Adrenal gland (tissue), 19 donors: ENCODE measurements around the gene NAA50. TPM values are rescaled to one million over a fixed set of nuclear protein-coding genes. Genes with fewer than 3 reads are reported as not detected.

Experiments
- DNase-seq, 7 donors: peaks; one replicate each; pipeline ENCODE4 v3.0.0-alpha.2; 2019 to 2020
- H3K27ac ChIP-seq, 5 donors: fragments of 200-600 bp; sonication (generic) in 4 of 5; 1 replicate in 3 of 5; 2 replicates in 2 of 5; pipeline versions ENCODE4 v1.5.1 to v1.8.0; 2016 to 2020; ENCODE audit warnings: mild to moderate bottlenecking in 1 of 5
- H3K27me3 ChIP-seq: fragments of 200-600 bp; 2 replicates; pipeline ENCODE4 v1.8.0; 2021
- H3K36me3 ChIP-seq, 2 donors: fragments of 200-600 bp; replicated peaks in 1 of 2; 1 replicate in 1 of 2; 2 replicates in 1 of 2; pipeline versions ENCODE4 v1.5.1 to v1.8.0; 2018 to 2022
- H3K4me1 ChIP-seq, 2 donors: fragments of 200-600 bp; replicated peaks in 1 of 2; 1 replicate in 1 of 2; 2 replicates in 1 of 2; pipeline versions ENCODE4 v1.5.1 to v1.8.0; 2018 to 2021
- H3K4me3 ChIP-seq, 4 donors: fragments of 200-600 bp; sonication (generic) in 3 of 4; one replicate each; pipeline ENCODE4 v1.5.1; 2016 to 2018
- H3K9me3 ChIP-seq, 3 donors: fragments of 200-600 bp; sonication (generic) in 1 of 3; replicated peaks in 1 of 3; 1 replicate in 2 of 3; 2 replicates in 1 of 3; pipeline versions ENCODE4 v1.5.1 to v1.8.0; 2016 to 2021
- POLR2A ChIP-seq, 2 donors: fragments of 450-650 bp; IDR thresholded peaks; one replicate each; pipeline ENCODE4 v1.6.1; 2017; ENCODE audit warnings: antibody characterized with exemption in 2 of 2, mild to moderate bottlenecking in 2 of 2, moderate library complexity in 1 of 2
- whole genome bisulfite sequencing, 4 donors: extraction: QIAGEN DNeasy Blood & Tissue Kit in 2 of 4; methylation state at CpG; one replicate each; pipeline versions ENCODE4 v1.1.5 to v1.1.7; 2013 to 2017; 5-methylcytosine and 5-hydroxymethylcytosine counted together
- intact Hi-C, 2 donors: fragments of 100-400 bp; cut with DNase I; formaldehyde crosslinking; loops; one replicate each; pipeline versions ENCODE4 v1.14.1 to v1.15.0; 2022 to 2023
- long read RNA-seq, 10 donors: library from polyadenylated mRNA in 3 of 10; unstranded in 2 of 10; stranded (forward) in 1 of 10; transcript quantifications; one replicate each; pipeline ENCODE4 v2.0.0 and lab custom pipeline, GENCODE V29; 2021 to 2026
- polyA plus RNA-seq, 3 donors: library from polyadenylated mRNA; stranded (reverse); fragments of 200-250 nt in 2 of 3; fragments of 350-450 nt in 1 of 3; fragmentation: Illumina TruSeq in 1 of 3; extraction: RNeasy Lipid Tissue Mini Kit (QIAGEN cat#74804) in 1 of 3; gene quantifications; one replicate each; pipeline ENCODE4 v1.2.3, GENCODE V29; 2013 to 2014
- total RNA-seq, 9 donors: library from RNA; depleted of rRNA in 4 of 9; stranded (reverse); fragments of >200 nt in 4 of 9; fragments of 120-200 nt in 1 of 9; fragmentation: NEBNext Ultra II Directional in 1 of 9; extraction: Animal tissue kit (Norgen Biotek cat#: 25700) in 1 of 9; gene quantifications; one replicate each; pipeline versions ENCODE4 v1.1.0 to v1.2.4, GENCODE V29; 2013 to 2023
- TF ChIP-seq, protein P1 (sequence below), 6 experiments: fragments of 450-650 bp in 4 of 6; fragments of 200-600 bp in 2 of 6; sonication (generic) in 1 of 6; IDR thresholded peaks; 1 replicate in 5 of 6; 2 replicates in 1 of 6; pipeline versions ENCODE4 v1.5.1 to v1.8.0; 2016 to 2021; ENCODE audit warnings: antibody characterized with exemption in 6 of 6, mild to moderate bottlenecking in 2 of 6, moderate library complexity in 1 of 6
- donor health status: healthy with polysubstance abuse.
- donor health status: Bipolar disorder and iron deficiency.
- donor health status: DM: yes; HTN: yes; CAD: no.
- donor health status: DM: no; HTN: no; CAD: no.
- donor health status: DM: no; HTN: no; CAD: no.
- donor health status: DM: yes; HTN: yes; CAD: no.

NAA50 gene
- total RNA-seq (100 to 1,000 TPM in 7 of 9 donors, 10 to 100 TPM in 2; 89.4 to 217 (median 115) TPM), polyA plus RNA-seq (100 to 1,000 TPM in 1 of 3 donors, 10 to 100 TPM in 2; 17.2 to 233 (median 24.1) TPM)
- long read RNA-seq, donor 1, full-length matches to known transcripts: 41 of 51 reads
- long read RNA-seq, donor 1, partial matches to known transcripts: 10 of 51 reads
- long read RNA-seq, donor 1, other reads (novel, unspliced or antisense): 0 of 51 reads
- long read RNA-seq, donor 2, full-length matches to known transcripts: 31 of 43 reads
- long read RNA-seq, donor 2, partial matches to known transcripts: 12 of 43 reads
- long read RNA-seq, donor 2, other reads (novel, unspliced or antisense): 0 of 43 reads
- long read RNA-seq, donor 3, full-length matches to known transcripts: 35 of 59 reads
- long read RNA-seq, donor 3, partial matches to known transcripts: 24 of 59 reads
- long read RNA-seq, donor 3, other reads (novel, unspliced or antisense): 0 of 59 reads
- long read RNA-seq, donor 4, full-length matches to known transcripts: 17 of 17 reads
- long read RNA-seq, donor 4, partial matches to known transcripts: 0 of 17 reads
- long read RNA-seq, donor 4, other reads (novel, unspliced or antisense): 0 of 17 reads
- long read RNA-seq, donor 5, full-length matches to known transcripts: 109 of 116 reads
- long read RNA-seq, donor 5, partial matches to known transcripts: 2 of 116 reads
- long read RNA-seq, donor 5, other reads (novel, unspliced or antisense): 5 of 116 reads
- long read RNA-seq, donor 6, full-length matches to known transcripts: 7 of 10 reads
- long read RNA-seq, donor 6, partial matches to known transcripts: 0 of 10 reads
- long read RNA-seq, donor 6, other reads (novel, unspliced or antisense): 3 of 10 reads
- long read RNA-seq, donor 7, full-length matches to known transcripts: 21 of 28 reads
- long read RNA-seq, donor 7, partial matches to known transcripts: 7 of 28 reads
- long read RNA-seq, donor 7, other reads (novel, unspliced or antisense): 0 of 28 reads
- long read RNA-seq, donor 8, full-length matches to known transcripts: 47 of 89 reads
- long read RNA-seq, donor 8, partial matches to known transcripts: 42 of 89 reads
- long read RNA-seq, donor 8, other reads (novel, unspliced or antisense): 0 of 89 reads
- long read RNA-seq, donor 9, full-length matches to known transcripts: 27 of 33 reads
- long read RNA-seq, donor 9, partial matches to known transcripts: 6 of 33 reads
- long read RNA-seq, donor 9, other reads (novel, unspliced or antisense): 0 of 33 reads
- long read RNA-seq, donor 10, full-length matches to known transcripts: 25 of 35 reads
- long read RNA-seq, donor 10, partial matches to known transcripts: 10 of 35 reads
- long read RNA-seq, donor 10, other reads (novel, unspliced or antisense): 0 of 35 reads

- peak within 1 kb of the TSS; percentile 97 to 100 (median 98) for H3K27ac ChIP-seq
- peaks cover 12 to 61% of the 10 kb centered on the region in 2 donors for H3K4me1 ChIP-seq
- DNase-seq: peak; percentile 94 to 98 (median 96)
- peak; percentile 64 to 89 for TF ChIP-seq POLR2A (IDR thresholded peaks at IDR 0.05)
- TF ChIP-seq, protein P1, sequence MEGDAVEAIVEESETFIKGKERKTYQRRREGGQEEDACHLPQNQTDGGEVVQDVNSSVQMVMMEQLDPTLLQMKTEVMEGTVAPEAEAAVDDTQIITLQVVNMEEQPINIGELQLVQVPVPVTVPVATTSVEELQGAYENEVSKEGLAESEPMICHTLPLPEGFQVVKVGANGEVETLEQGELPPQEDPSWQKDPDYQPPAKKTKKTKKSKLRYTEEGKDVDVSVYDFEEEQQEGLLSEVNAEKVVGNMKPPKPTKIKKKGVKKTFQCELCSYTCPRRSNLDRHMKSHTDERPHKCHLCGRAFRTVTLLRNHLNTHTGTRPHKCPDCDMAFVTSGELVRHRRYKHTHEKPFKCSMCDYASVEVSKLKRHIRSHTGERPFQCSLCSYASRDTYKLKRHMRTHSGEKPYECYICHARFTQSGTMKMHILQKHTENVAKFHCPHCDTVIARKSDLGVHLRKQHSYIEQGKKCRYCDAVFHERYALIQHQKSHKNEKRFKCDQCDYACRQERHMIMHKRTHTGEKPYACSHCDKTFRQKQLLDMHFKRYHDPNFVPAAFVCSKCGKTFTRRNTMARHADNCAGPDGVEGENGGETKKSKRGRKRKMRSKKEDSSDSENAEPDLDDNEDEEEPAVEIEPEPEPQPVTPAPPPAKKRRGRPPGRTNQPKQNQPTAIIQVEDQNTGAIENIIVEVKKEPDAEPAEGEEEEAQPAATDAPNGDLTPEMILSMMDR (IDR thresholded peaks at IDR 0.05): peak in 4 of 6 experiments; percentile 11 to 41 (median 19)
- H3K9me3 ChIP-seq: no peaks in the 10 kb centered on the region
- intact Hi-C loops: no loop called here
- WGBS, 4 donors: 0 to 1% (median 1%) methylated on average over 26 to 72 of the region's 72 CpGs
- no peaks in the 10 kb centered on the region for H3K27me3 ChIP-seq
- H3K4me3 ChIP-seq: peak within 1 kb of the TSS; percentile 69 to 96 (median 91)
- H3K36me3 ChIP-seq: no peaks in the 10 kb centered on the region
Observed at GRCh38 chr3:113745756-113746547, at the start of gene NAA50. TSS of gene NAA50 (minus strand) at chr3:113746249. CDS start at chr3:113745949, 300 bp downstream.

DNA sequence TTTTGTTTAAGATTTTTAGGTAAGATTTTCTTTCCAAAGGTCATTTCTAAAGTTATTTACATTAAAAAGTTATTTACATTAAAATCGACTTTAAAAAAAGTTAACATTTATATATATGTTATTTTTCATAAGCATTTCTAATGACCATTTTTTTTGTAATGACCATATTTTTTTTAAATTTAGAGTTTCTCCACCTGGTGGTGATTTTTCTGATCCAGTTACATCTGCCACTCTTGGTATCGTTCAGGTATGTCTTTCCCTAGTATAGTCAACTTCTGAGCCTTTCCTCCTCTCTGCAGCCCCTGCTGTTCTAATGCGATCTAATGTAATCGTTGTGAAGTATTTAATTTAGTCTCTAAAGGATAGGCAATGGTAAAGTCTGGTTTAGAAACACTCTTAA is 49.6 kb upstream of the NAA50 start:
- intact Hi-C loops: no loop called here
- Histone ChIP-seq H3K27me3 (no peaks in the 10 kb centered on the region), H3K36me3 (peaks cover 0 to 70% of the 10 kb centered on the region in 2 donors), H3K27ac (no peak overlapping the region), H3K4me1 (no peaks in the 10 kb centered on the region), H3K4me3 (no peak overlapping the region), H3K9me3 (no peaks in the 10 kb centered on the region)
- 80 to 85% (median 82%) methylated on average over 4 of the region's 4 CpGs for WGBS, 4 donors
- TF ChIP-seq, protein P1 (IDR thresholded peaks at IDR 0.05): no peak
- TF ChIP-seq POLR2A (IDR thresholded peaks at IDR 0.05): no peak
- DNase-seq: no peak

GRCh38 chr3:113794526-113794925 is 48.5 kb upstream of the NAA50 start:
- Histone ChIP-seq H3K4me3 (no peak overlapping the region), H3K9me3 (no peaks in the 10 kb centered on the region), H3K27ac (no peak overlapping the region), H3K4me1 (no peaks in the 10 kb centered on the region), H3K36me3 (peaks cover 0 to 63% of the 10 kb centered on the region in 2 donors), H3K27me3 (no peaks in the 10 kb centered on the region)
- WGBS, 4 donors: 88 to 94% (median 88%) methylated on average over 4 of the region's 4 CpGs
- TF ChIP-seq POLR2A (IDR thresholded peaks at IDR 0.05): no peak
- TF ChIP-seq, protein P1 (IDR thresholded peaks at IDR 0.05): no peak
- no peak for DNase-seq
- intact Hi-C loops: no loop called here
